ENCODE measurements around the gene KRTAP19-7.

KRTAP19-7 gene

GRCh38 chr21:30561264-30561895 is at the start of gene KRTAP19-7:
KRTAP19-7 (minus strand) TSS chr21:30561314; CDS start chr21:30561289, 25 bp downstream.
- Histone ChIP-seq H3K4me3 (ENCODE audit: low read depth in 1 of 2, low read length in 2 of 2) (no peak within 1 kb of the TSS), H3K27ac (ENCODE audit: low read depth, low read length) (no peak within 1 kb of the TSS), H3K27me3 (ENCODE audit: control insufficient read depth in 1 of 2, insufficient read depth in 2 of 2, low read length in 2 of 2) (no peaks in the 10 kb centered on the region), H3K9ac (ENCODE audit: low read depth in 1 of 2, low read length in 2 of 2) (no peak within 1 kb of the TSS), H3K4me1 (ENCODE audit: control insufficient read depth in 1 of 2, insufficient read depth in 2 of 2, low read length in 2 of 2) (no peaks in the 10 kb centered on the region), H3K36me3 (ENCODE audit: control insufficient read depth in 1 of 2, insufficient read depth in 2 of 2, low read length in 2 of 2) (no peaks in the 10 kb centered on the region), H3K9me3 (ENCODE audit: control insufficient read depth in 1 of 2, low read length in 2 of 2) (no peaks in the 10 kb centered on the region)

GRCh38 chr21:30605968-30606367 is 44.9 kb upstream of the KRTAP19-7 start:
- H3K27me3 ChIP-seq (ENCODE audit: control insufficient read depth in 1 of 2, insufficient read depth in 2 of 2, low read length in 2 of 2), result no peaks in the 10 kb centered on the region
- no peak overlapping the region for H3K4me3 ChIP-seq (ENCODE audit: low read depth in 1 of 2, low read length in 2 of 2)
- no peak overlapping the region for H3K27ac ChIP-seq (ENCODE audit: low read depth, low read length)

GRCh38 chr21:30600787-30601186 is 39.7 kb upstream of the KRTAP19-7 start, which contains the start of gene KRTAP22-1:
KRTAP22-1 (plus strand) TSS chr21:30601087.
- H3K4me1 ChIP-seq (ENCODE audit: control insufficient read depth in 1 of 2, insufficient read depth in 2 of 2, low read length in 2 of 2), result no peaks in the 10 kb centered on the region
- peaks cover 0 to 13% of the 10 kb centered on the region in 2 donors for H3K9me3 ChIP-seq (ENCODE audit: control insufficient read depth in 1 of 2, low read length in 2 of 2)
- H3K36me3 ChIP-seq (ENCODE audit: control insufficient read depth in 1 of 2, insufficient read depth in 2 of 2, low read length in 2 of 2), result no peaks in the 10 kb centered on the region
- no peaks in the 10 kb centered on the region for H3K27me3 ChIP-seq (ENCODE audit: control insufficient read depth in 1 of 2, insufficient read depth in 2 of 2, low read length in 2 of 2)
- no peak within 1 kb of the TSS for H3K4me3 ChIP-seq (ENCODE audit: low read depth in 1 of 2, low read length in 2 of 2)
- no peak within 1 kb of the TSS for H3K27ac ChIP-seq (ENCODE audit: low read depth, low read length)
- no peak within 1 kb of the TSS for H3K9ac ChIP-seq (ENCODE audit: low read depth in 1 of 2, low read length in 2 of 2)

More at GRCh38 chr21:30605968-30606367, 44.9 kb upstream of the KRTAP19-7 start:
- Histone ChIP-seq H3K9ac (ENCODE audit: low read depth in 1 of 2, low read length in 2 of 2) (no peak overlapping the region), H3K4me1 (ENCODE audit: control insufficient read depth in 1 of 2, insufficient read depth in 2 of 2, low read length in 2 of 2) (no peaks in the 10 kb centered on the region), H3K9me3 (ENCODE audit: control insufficient read depth in 1 of 2, low read length in 2 of 2) (peaks cover 0 to 20% of the 10 kb centered on the region in 2 donors), H3K36me3 (ENCODE audit: control insufficient read depth in 1 of 2, insufficient read depth in 2 of 2, low read length in 2 of 2) (no peaks in the 10 kb centered on the region)

- no peaks in the 10 kb centered on the region for H3K36me3 ChIP-seq (ENCODE audit: control insufficient read depth in 1 of 2, insufficient read depth in 2 of 2, low read length in 2 of 2)
- no peak within 1 kb of the TSS for H3K4me3 ChIP-seq (ENCODE audit: low read depth in 1 of 2, low read length in 2 of 2)
- H3K4me1 ChIP-seq (ENCODE audit: control insufficient read depth in 1 of 2, insufficient read depth in 2 of 2, low read length in 2 of 2), result no peaks in the 10 kb centered on the region
- H3K27ac ChIP-seq (ENCODE audit: low read depth, low read length), result no peak within 1 kb of the TSS
- H3K9ac ChIP-seq (ENCODE audit: low read depth in 1 of 2, low read length in 2 of 2), result no peak within 1 kb of the TSS
- H3K27me3 ChIP-seq (ENCODE audit: control insufficient read depth in 1 of 2, insufficient read depth in 2 of 2, low read length in 2 of 2), result no peaks in the 10 kb centered on the region
- H3K9me3 ChIP-seq (ENCODE audit: control insufficient read depth in 1 of 2, low read length in 2 of 2), result peaks cover 0 to 15% of the 10 kb centered on the region in 2 donors
Measured at GRCh38 chr21:30598802-30599201, 37.7 kb upstream of the KRTAP19-7 start, which contains the start of gene KRTAP6-2. KRTAP6-2 (minus strand) TSS chr21:30598902; CDS start chr21:30598874, 28 bp downstream.

GRCh38 chr21:30592140-30592539 is 31.0 kb upstream of the KRTAP19-7 start, which contains the start of gene KRTAP6-3:
KRTAP6-3 (plus strand) TSS chr21:30592440; CDS start chr21:30592446, 6 bp downstream.
- Histone ChIP-seq H3K4me3 (ENCODE audit: low read depth in 1 of 2, low read length in 2 of 2) (no peak within 1 kb of the TSS), H3K9ac (ENCODE audit: low read depth in 1 of 2, low read length in 2 of 2) (no peak within 1 kb of the TSS), H3K4me1 (ENCODE audit: control insufficient read depth in 1 of 2, insufficient read depth in 2 of 2, low read length in 2 of 2) (no peaks in the 10 kb centered on the region), H3K27ac (ENCODE audit: low read depth, low read length) (no peak within 1 kb of the TSS), H3K9me3 (ENCODE audit: control insufficient read depth in 1 of 2, low read length in 2 of 2) (peaks cover 4 to 11% of the 10 kb centered on the region in 2 donors), H3K36me3 (ENCODE audit: control insufficient read depth in 1 of 2, insufficient read depth in 2 of 2, low read length in 2 of 2) (no peaks in the 10 kb centered on the region), H3K27me3 (ENCODE audit: control insufficient read depth in 1 of 2, insufficient read depth in 2 of 2, low read length in 2 of 2) (no peaks in the 10 kb centered on the region)

- Histone ChIP-seq H3K9ac (ENCODE audit: low read depth in 1 of 2, low read length in 2 of 2) (no peak within 1 kb of the TSS), H3K36me3 (ENCODE audit: control insufficient read depth in 1 of 2, insufficient read depth in 2 of 2, low read length in 2 of 2) (no peaks in the 10 kb centered on the region), H3K27ac (ENCODE audit: low read depth, low read length) (no peak within 1 kb of the TSS), H3K27me3 (ENCODE audit: control insufficient read depth in 1 of 2, insufficient read depth in 2 of 2, low read length in 2 of 2) (no peaks in the 10 kb centered on the region), H3K4me3 (ENCODE audit: low read depth in 1 of 2, low read length in 2 of 2) (no peak within 1 kb of the TSS), H3K9me3 (ENCODE audit: control insufficient read depth in 1 of 2, low read length in 2 of 2) (peaks cover 4 to 8% of the 10 kb centered on the region in 2 donors), H3K4me1 (ENCODE audit: control insufficient read depth in 1 of 2, insufficient read depth in 2 of 2, low read length in 2 of 2) (no peaks in the 10 kb centered on the region)
Measured at GRCh38 chr21:30590297-30590696, 29.2 kb upstream of the KRTAP19-7 start, which contains the start of gene KRTAP22-2. KRTAP22-2 (minus strand) TSS chr21:30590397.

- no peaks in the 10 kb centered on the region for H3K4me1 ChIP-seq (ENCODE audit: control insufficient read depth in 1 of 2, insufficient read depth in 2 of 2, low read length in 2 of 2)
- no peaks in the 10 kb centered on the region for H3K36me3 ChIP-seq (ENCODE audit: control insufficient read depth in 1 of 2, insufficient read depth in 2 of 2, low read length in 2 of 2)
- H3K27me3 ChIP-seq (ENCODE audit: control insufficient read depth in 1 of 2, insufficient read depth in 2 of 2, low read length in 2 of 2), result no peaks in the 10 kb centered on the region
- H3K9me3 ChIP-seq (ENCODE audit: control insufficient read depth in 1 of 2, low read length in 2 of 2), result peaks cover 0 to 7% of the 10 kb centered on the region in 2 donors
- H3K27ac ChIP-seq (ENCODE audit: low read depth, low read length), result no peak overlapping the region
- H3K4me3 ChIP-seq (ENCODE audit: low read depth in 1 of 2, low read length in 2 of 2), result no peak overlapping the region
- H3K9ac ChIP-seq (ENCODE audit: low read depth in 1 of 2, low read length in 2 of 2), result no peak overlapping the region
Measured at GRCh38 chr21:30582870-30583269, 21.8 kb upstream of the KRTAP19-7 start.

- H3K27me3 ChIP-seq (ENCODE audit: control insufficient read depth in 1 of 2, insufficient read depth in 2 of 2, low read length in 2 of 2), result no peaks in the 10 kb centered on the region
Measured at GRCh38 chr21:30580132-30580531, 19.0 kb upstream of the KRTAP19-7 start.

GRCh38 chr21:30579346-30579745 is 18.2 kb upstream of the KRTAP19-7 start:
- H3K27ac ChIP-seq (ENCODE audit: low read depth, low read length), result no peak overlapping the region
- H3K27me3 ChIP-seq (ENCODE audit: control insufficient read depth in 1 of 2, insufficient read depth in 2 of 2, low read length in 2 of 2), result no peaks in the 10 kb centered on the region
- no peak overlapping the region for H3K4me3 ChIP-seq (ENCODE audit: low read depth in 1 of 2, low read length in 2 of 2)
- no peaks in the 10 kb centered on the region for H3K4me1 ChIP-seq (ENCODE audit: control insufficient read depth in 1 of 2, insufficient read depth in 2 of 2, low read length in 2 of 2)
- H3K9me3 ChIP-seq (ENCODE audit: control insufficient read depth in 1 of 2, low read length in 2 of 2), result peaks cover 0 to 6% of the 10 kb centered on the region in 2 donors
- no peaks in the 10 kb centered on the region for H3K36me3 ChIP-seq (ENCODE audit: control insufficient read depth in 1 of 2, insufficient read depth in 2 of 2, low read length in 2 of 2)
- H3K9ac ChIP-seq (ENCODE audit: low read depth in 1 of 2, low read length in 2 of 2), result no peak overlapping the region

More at GRCh38 chr21:30580132-30580531, 19.0 kb upstream of the KRTAP19-7 start:
- Histone ChIP-seq H3K36me3 (ENCODE audit: control insufficient read depth in 1 of 2, insufficient read depth in 2 of 2, low read length in 2 of 2) (no peaks in the 10 kb centered on the region), H3K9ac (ENCODE audit: low read depth in 1 of 2, low read length in 2 of 2) (no peak overlapping the region), H3K4me3 (ENCODE audit: low read depth in 1 of 2, low read length in 2 of 2) (no peak overlapping the region), H3K9me3 (ENCODE audit: control insufficient read depth in 1 of 2, low read length in 2 of 2) (peaks cover 0 to 7% of the 10 kb centered on the region in 2 donors), H3K27ac (ENCODE audit: low read depth, low read length) (no peak overlapping the region), H3K4me1 (ENCODE audit: control insufficient read depth in 1 of 2, insufficient read depth in 2 of 2, low read length in 2 of 2) (no peaks in the 10 kb centered on the region)

GRCh38 chr21:30577766-30578165 is 16.7 kb upstream of the KRTAP19-7 start:
- Histone ChIP-seq H3K9me3 (ENCODE audit: control insufficient read depth in 1 of 2, low read length in 2 of 2) (peaks cover 0 to 5% of the 10 kb centered on the region in 2 donors), H3K4me3 (ENCODE audit: low read depth in 1 of 2, low read length in 2 of 2) (no peak overlapping the region), H3K27ac (ENCODE audit: low read depth, low read length) (no peak overlapping the region), H3K36me3 (ENCODE audit: control insufficient read depth in 1 of 2, insufficient read depth in 2 of 2, low read length in 2 of 2) (no peaks in the 10 kb centered on the region), H3K4me1 (ENCODE audit: control insufficient read depth in 1 of 2, insufficient read depth in 2 of 2, low read length in 2 of 2) (no peaks in the 10 kb centered on the region), H3K27me3 (ENCODE audit: control insufficient read depth in 1 of 2, insufficient read depth in 2 of 2, low read length in 2 of 2) (no peaks in the 10 kb centered on the region), H3K9ac (ENCODE audit: low read depth in 1 of 2, low read length in 2 of 2) (no peak overlapping the region)
